Ovary (tissue), 9 donors: Measurements from ENCODE around the gene TNFRSF14. TPM values are rescaled to one million over a fixed set of nuclear protein-coding genes. Genes with fewer than 3 reads are reported as not detected.

Source experiments
- DNase-seq, 5 donors: peaks; one replicate each; pipeline ENCODE4 v3.0.0-alpha.2; 2019 to 2020
- H3K27ac ChIP-seq, 2 donors: fragments of 200-600 bp; one replicate each; pipeline versions ENCODE4 v1.5.1 to v1.8.0; 2019 to 2022
- H3K27me3 ChIP-seq: fragments of 200-600 bp; one replicate; pipeline ENCODE4 v1.8.0; 2022
- H3K36me3 ChIP-seq: fragments of 200-600 bp; sonication (generic); one replicate; pipeline ENCODE4 v1.5.1; 2019
- H3K4me1 ChIP-seq: one replicate; pipeline ENCODE4 v1.8.1; 2013; ENCODE audit warnings: mild to moderate bottlenecking, moderate library complexity; ENCODE audit not compliant: insufficient read depth
- H3K4me3 ChIP-seq: fragments of 200-600 bp; sonication (generic); one replicate; pipeline ENCODE4 v1.5.1; 2017
- H3K9me3 ChIP-seq, 2 donors: fragments of 200-600 bp in 1 of 2; sonication (generic) in 1 of 2; one replicate each; pipeline versions ENCODE4 v1.5.1 to v1.8.1; 2013 to 2019; ENCODE audit warnings: mild to moderate bottlenecking in 1 of 2, moderate library complexity in 1 of 2
- CTCF ChIP-seq, 3 donors: fragments of 450-650 bp in 2 of 3; fragments of 200-600 bp in 1 of 3; IDR thresholded peaks; one replicate each; pipeline versions ENCODE4 v1.5.1 to v1.8.0; 2016 to 2022; ENCODE audit warnings: antibody characterized with exemption in 3 of 3, mild to moderate bottlenecking in 1 of 3
- EP300 ChIP-seq: sonication (generic); formaldehyde crosslinking; IDR thresholded peaks from one replicate; pipeline ENCODE4 v1.6.1; 2017; ENCODE audit warnings: antibody characterized with exemption
- POLR2A ChIP-seq: fragments of 450-650 bp; IDR thresholded peaks from one replicate; pipeline ENCODE4 v1.6.1; 2017; ENCODE audit warnings: antibody characterized with exemption, mild to moderate bottlenecking, moderate library complexity
- WGBS, 3 donors: extraction: QIAGEN DNeasy Blood & Tissue Kit in 1 of 3; methylation state at CpG; one replicate each; pipeline versions ENCODE4 v1.1.5 to v1.1.7; 2013 to 2017; 5-methylcytosine and 5-hydroxymethylcytosine counted together
- intact Hi-C, 4 donors: fragments of 100-400 bp; cut with DNase I; formaldehyde crosslinking; loops; one replicate each; pipeline versions ENCODE4 v1.11.0 to v1.15.1; 2022 to 2023
- polyA plus RNA-seq, 2 donors: library from polyadenylated mRNA; stranded (reverse); fragments of 200-250 nt in 1 of 2; fragments of 350-450 nt in 1 of 2; fragmentation: Illumina TruSeq in 1 of 2; extraction: RNeasy Lipid Tissue Mini Kit (QIAGEN cat#74804) in 1 of 2; gene quantifications; one replicate each; pipeline ENCODE4 v1.2.3, GENCODE V29; 2013 to 2014
- total RNA-seq, 7 donors: library from RNA; depleted of rRNA in 2 of 7; stranded (reverse); fragments of >200 nt in 2 of 7; fragmentation: NEBNext Ultra II Directional in 3 of 7; extraction: Animal tissue kit (Norgen Biotek cat#: 25700) in 3 of 7; gene quantifications; one replicate each; pipeline versions ENCODE4 v1.1.0 to v1.2.4, GENCODE V29; 2016 to 2023
- donor health status: DM: no; HTN: no; CAD: no; lungs with moderate emphysema.
- donor health status: DM: no; HTN: no; CAD: no.
- donor health status: Bipolar disorder and iron deficiency.
- donor health status: DM: yes; HTN: yes; CAD: no.
- donor health status: DM: no; HTN: no; CAD: no.
- donor health status: DM: yes; HTN: yes; CAD: no.

TNFRSF14 gene
- total and polyA plus RNA-seq, 9 donors: 4.3 to 78.5 (median 57.6) TPM

- WGBS, 3 donors: 10 to 14% (median 13%) methylated on average over 37 to 52 of the region's 52 CpGs
- H3K27me3 ChIP-seq: no peaks in the 10 kb centered on the region
- H3K36me3 ChIP-seq: no peaks in the 10 kb centered on the region
- no peak overlapping the region for H3K27ac ChIP-seq
- intact Hi-C loops: no loop called here
- no peaks in the 10 kb centered on the region for H3K9me3 ChIP-seq
- peak overlapping the region; percentile 90 for H3K4me3 ChIP-seq
- H3K4me1 ChIP-seq: peaks cover 11% of the 10 kb centered on the region
- TF ChIP-seq EP300 (no peak), CTCF (IDR thresholded peaks at IDR 0.05) (no peak), POLR2A (no peak)
- DNase-seq: no peak
These were observed 31.1 kb downstream of the TNFRSF14 start for GRCh38 chr1:2587071-2587859.

GRCh38 chr1:2587860-2588571 is 31.8 kb downstream of the TNFRSF14 start:
- TF ChIP-seq CTCF (IDR thresholded peaks at IDR 0.05): no peak
- no peak for TF ChIP-seq EP300
- TF ChIP-seq POLR2A: no peak
- peak in 3 of 5 donors; percentile 48 to 53 (median 53) for DNase-seq
- Histone ChIP-seq H3K4me3 (no peak overlapping the region), H3K36me3 (no peaks in the 10 kb centered on the region), H3K27ac (no peak overlapping the region), H3K4me1 (peaks cover 11% of the 10 kb centered on the region), H3K27me3 (no peaks in the 10 kb centered on the region), H3K9me3 (no peaks in the 10 kb centered on the region)
- WGBS, 3 donors: 87 to 90% (median 89%) methylated on average over 19 of the region's 19 CpGs
- intact Hi-C loops: no loop called here

- Histone ChIP-seq H3K27ac (no peak overlapping the region), H3K27me3 (no peaks in the 10 kb centered on the region), H3K4me1 (peaks cover 10% of the 10 kb centered on the region), H3K9me3 (no peaks in the 10 kb centered on the region), H3K36me3 (no peaks in the 10 kb centered on the region), H3K4me3 (no peak overlapping the region)
- WGBS, 3 donors: 89 to 95% (median 93%) methylated on average over 18 to 23 of the region's 23 CpGs
- TF ChIP-seq CTCF (IDR thresholded peaks at IDR 0.05): no peak
- TF ChIP-seq POLR2A: no peak
- TF ChIP-seq EP300: no peak
- DNase-seq: peak in 3 of 5 donors; percentile 43 to 57 (median 57)
- intact Hi-C loops: no loop called here
These were observed 32.7 kb downstream of the TNFRSF14 start for GRCh38 chr1:2588661-2589430.
